Measurements from ENCODE around the gene CNTD1. TPM values are rescaled to one million over a fixed set of nuclear protein-coding genes. Genes with fewer than 3 reads are reported as not detected.
"Not testable (repeated sequence)": the region's sequence is repeated elsewhere in the genome, so short reads cannot be mapped to it uniquely, and the experiment has no call there.

The CNTD1 gene
- total RNA-seq, 4 donors from 2014 or later = 0.09 to 2.9 TPM; not detected in 2

DNA sequence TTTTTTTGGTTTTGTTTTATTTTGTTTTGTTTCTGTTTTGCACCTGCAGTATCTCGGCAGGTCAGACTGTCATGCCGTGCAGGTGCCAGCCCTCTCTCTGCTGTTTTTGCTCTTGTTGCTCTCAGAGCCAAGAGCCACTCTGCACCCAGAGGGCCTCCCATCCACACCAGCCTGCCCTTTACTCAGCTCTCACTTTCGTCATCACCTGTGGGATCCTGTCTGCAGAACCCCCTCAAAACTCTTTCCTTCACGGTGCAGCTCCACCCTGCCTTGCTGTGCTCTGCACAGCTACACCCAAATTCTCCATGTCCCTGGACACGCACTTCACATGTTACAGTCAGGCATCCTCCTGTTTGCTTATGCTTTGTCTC lies 54.9 kb downstream of the CNTD1 start:
- no peak for ATAC-seq (ENCODE audit: low FRiP score)
- TF ChIP-seq, protein P1, sequence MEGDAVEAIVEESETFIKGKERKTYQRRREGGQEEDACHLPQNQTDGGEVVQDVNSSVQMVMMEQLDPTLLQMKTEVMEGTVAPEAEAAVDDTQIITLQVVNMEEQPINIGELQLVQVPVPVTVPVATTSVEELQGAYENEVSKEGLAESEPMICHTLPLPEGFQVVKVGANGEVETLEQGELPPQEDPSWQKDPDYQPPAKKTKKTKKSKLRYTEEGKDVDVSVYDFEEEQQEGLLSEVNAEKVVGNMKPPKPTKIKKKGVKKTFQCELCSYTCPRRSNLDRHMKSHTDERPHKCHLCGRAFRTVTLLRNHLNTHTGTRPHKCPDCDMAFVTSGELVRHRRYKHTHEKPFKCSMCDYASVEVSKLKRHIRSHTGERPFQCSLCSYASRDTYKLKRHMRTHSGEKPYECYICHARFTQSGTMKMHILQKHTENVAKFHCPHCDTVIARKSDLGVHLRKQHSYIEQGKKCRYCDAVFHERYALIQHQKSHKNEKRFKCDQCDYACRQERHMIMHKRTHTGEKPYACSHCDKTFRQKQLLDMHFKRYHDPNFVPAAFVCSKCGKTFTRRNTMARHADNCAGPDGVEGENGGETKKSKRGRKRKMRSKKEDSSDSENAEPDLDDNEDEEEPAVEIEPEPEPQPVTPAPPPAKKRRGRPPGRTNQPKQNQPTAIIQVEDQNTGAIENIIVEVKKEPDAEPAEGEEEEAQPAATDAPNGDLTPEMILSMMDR (IDR thresholded peaks at IDR 0.05) = no peak
- DNase-seq (ENCODE audit: low spot score) = no peak

DNA sequence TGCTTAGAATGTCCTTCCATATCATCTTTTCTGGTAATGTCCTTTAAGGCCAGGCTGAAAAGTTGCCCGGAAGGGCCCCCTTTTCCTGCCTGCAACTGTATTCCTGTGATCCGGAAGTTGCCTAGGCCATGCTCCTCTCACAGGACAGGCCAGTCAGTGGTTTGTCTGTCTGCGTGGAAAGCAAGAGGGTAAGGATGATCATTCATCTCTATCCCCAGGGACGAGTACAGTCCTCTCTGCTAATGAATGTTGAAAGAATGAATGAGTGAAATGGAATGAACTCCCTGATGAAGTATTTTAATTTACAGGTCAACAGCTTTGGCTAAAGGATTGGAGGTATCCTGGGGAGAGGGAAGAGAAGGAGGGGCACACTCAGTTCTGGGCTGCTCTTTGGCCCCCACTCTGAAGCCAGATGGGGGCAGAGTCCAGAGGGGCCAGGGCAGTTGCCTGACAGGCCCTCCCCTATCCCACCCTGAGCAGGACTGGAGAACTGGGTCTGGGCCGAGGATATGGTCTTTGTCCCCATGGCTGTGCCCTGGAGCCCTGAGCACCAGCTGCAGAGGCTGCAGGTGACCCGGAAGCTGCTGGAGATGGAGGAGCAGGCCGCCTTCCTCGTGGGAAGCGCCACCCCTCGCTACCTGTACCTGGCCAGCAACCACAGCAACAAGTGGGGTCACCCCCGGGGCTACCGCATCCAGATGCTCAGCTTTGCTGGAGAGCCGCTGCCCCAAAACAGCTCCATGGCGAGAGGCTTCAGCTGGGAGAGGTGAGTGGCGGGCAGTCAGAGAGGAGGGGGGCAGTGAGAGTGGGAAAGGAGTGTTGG lies 55.5 kb downstream of the CNTD1 start:
- DNase-seq (ENCODE audit: low spot score) = no peak
- TF ChIP-seq, protein P1 (IDR thresholded peaks at IDR 0.05) = no peak
- no peak for ATAC-seq (ENCODE audit: low FRiP score)

DNA sequence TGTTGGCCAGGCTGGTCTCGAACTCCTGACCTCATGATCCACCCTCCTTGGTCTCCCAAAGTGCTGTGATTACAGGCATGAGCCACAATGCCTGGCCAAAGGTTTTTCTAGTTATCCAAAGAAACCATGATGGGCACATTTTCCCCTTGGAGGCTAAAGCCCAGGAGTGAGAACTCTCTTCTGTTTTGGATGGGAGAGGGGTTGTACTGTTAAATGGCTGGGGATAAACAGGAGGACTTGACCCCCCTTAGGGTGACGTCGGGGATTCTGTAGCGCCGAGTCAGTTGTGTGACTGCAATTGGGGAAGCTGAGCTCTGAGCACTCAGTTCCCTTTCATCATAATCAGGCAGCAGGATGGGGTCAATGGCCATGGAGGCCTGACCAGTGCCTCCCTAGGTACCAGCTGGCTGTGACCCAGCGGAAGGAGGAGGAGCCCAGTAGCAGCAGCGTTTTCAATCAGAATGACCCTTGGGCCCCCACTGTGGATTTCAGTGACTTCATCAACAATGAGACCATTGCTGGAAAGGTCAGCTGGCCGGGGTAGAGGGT lies 56.5 kb downstream of the CNTD1 start:
- DNase-seq (ENCODE audit: low spot score) = no peak
- TF ChIP-seq, protein P1 (IDR thresholded peaks at IDR 0.05) = no peak
- ATAC-seq (ENCODE audit: low FRiP score) = no peak

DNA sequence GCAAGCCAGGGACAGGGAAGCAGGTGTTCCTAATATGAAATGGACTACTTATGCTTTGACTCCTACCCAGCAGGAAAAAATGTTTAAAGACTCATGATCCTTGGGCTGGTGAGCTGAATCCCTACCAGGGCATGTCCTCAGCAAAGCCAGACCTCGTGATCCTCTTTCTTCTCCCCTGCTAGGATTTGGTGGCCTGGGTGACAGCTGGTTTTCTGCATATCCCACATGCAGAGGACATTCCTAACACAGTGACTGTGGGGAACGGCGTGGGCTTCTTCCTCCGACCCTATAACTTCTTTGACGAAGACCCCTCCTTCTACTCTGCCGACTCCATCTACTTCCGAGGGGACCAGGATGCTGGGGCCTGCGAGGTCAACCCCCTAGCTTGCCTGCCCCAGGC lies 57.4 kb downstream of the CNTD1 start:
- not testable (repeated sequence) for DNase-seq (ENCODE audit: low spot score); ATAC-seq (ENCODE audit: low FRiP score)

DNA sequence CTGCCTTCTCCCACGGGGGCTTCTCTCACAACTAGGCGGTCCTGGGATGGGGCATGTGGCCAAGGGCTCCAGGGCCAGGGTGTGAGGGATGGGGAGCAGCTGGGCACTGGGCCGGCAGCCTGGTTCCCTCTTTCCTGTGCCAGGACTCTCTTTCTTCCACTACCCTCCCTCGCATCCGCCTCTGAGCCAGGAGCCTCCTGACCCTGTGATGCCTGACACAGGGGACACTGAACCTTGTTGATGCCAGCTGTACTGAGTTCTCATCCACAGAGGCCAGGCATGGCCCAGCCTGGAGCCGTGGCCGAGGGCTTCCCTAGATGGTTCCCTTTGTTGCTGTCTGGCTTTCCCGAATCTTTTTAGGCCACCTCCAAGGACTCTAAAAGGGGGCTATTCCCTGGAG lies 57.9 kb downstream of the CNTD1 start:
- not testable (repeated sequence) for ATAC-seq (ENCODE audit: low FRiP score); DNase-seq (ENCODE audit: low spot score)

DNA sequence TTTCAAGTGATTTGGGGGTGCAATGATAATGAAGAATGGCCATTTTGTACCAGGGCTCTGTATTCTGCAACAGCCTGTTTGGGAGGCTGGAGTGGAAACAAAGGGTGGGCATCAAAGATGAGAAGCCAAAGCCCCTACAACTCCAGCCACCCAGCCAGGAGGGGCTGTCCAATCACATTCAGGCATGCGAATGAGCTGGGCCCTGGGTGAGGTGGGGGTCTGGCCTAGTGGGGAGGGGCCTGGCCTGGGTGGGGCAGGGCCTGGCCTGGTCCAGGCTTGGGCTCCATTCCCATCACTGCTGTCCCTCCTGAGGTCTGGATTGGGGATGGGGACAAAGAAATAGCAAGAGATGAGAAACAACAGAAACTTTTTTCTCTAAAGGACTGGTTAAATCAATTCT lies 58.7 kb downstream of the CNTD1 start:
- ATAC-seq (ENCODE audit: low FRiP score) (no peak), DNase-seq (ENCODE audit: low spot score) (no peak)
- TF ChIP-seq, protein P1 (IDR thresholded peaks at IDR 0.05) = no peak

Small RNA genes lying within 50 kb of the gene (small RNA-seq; reads per million reads assigned to genes)
- gene HMGN2P15 (not detected), gene MIR6781 (not detected)

Other genes with a start within 250 kb of the CNTD1 start
- 1 to 10 TPM; 1.6 to 8.7 (median 3.4) TPM for gene HSD17B1, start 245.9 kb upstream of the CNTD1 start, total RNA-seq
- gene COASY, start 236.7 kb upstream of the CNTD1 start, total RNA-seq = 10 to 100 TPM; 21.8 to 33.5 (median 26.2) TPM
- gene MLX, start 231.8 kb upstream of the CNTD1 start, total RNA-seq = 10 to 100 TPM; 41.8 to 53.0 (median 50.3) TPM
- 1 to 10 TPM; 1.7 to 4.7 (median 3.3) TPM for gene PSMC3IP, start 221.1 kb upstream of the CNTD1 start, total RNA-seq
- gene RETREG3, start 189.5 kb upstream of the CNTD1 start, total RNA-seq = 10 to 100 TPM; 37.0 to 70.3 (median 55.5) TPM
- gene TUBG1, start 189.2 kb upstream of the CNTD1 start, total RNA-seq = 10 to 100 TPM; 19.8 to 45.8 (median 27.1) TPM
- gene TUBG2, start 139.6 kb upstream of the CNTD1 start, total RNA-seq = 10 to 100 TPM; 16.5 to 27.9 (median 20.0) TPM
- 10 to 100 TPM in 3 of 4 donors, 1 to 10 TPM in 1; 3.8 to 29.6 (median 12.1) TPM for gene PLEKHH3, start 121.9 kb upstream of the CNTD1 start, total RNA-seq
- 1 to 10 TPM in 3 of 4 donors, not detected in 1; 1.3 to 3.0 (median 1.9) TPM for gene CCR10, start 117.0 kb upstream of the CNTD1 start, total RNA-seq
- 1 to 10 TPM; 1.8 to 9.0 (median 4.2) TPM for gene CNTNAP1, start 116.3 kb upstream of the CNTD1 start, total RNA-seq
- 10 to 100 TPM; 42.0 to 91.1 (median 50.9) TPM for gene EZH1, start 53.8 kb upstream of the CNTD1 start, total RNA-seq
- 10 to 100 TPM; 51.3 to 90.6 (median 68.1) TPM for gene RAMP2, start 37.6 kb upstream of the CNTD1 start, total RNA-seq
- gene VPS25, start 25.4 kb upstream of the CNTD1 start, total RNA-seq = 10 to 100 TPM; 44.3 to 53.4 (median 48.4) TPM
- 1 to 10 TPM in 2 of 4 donors, under 1 TPM in 2; 0.50 to 3.9 (median 1.4) TPM for gene WNK4, start 18.3 kb upstream of the CNTD1 start, total RNA-seq
- gene COA3, start 157 bp upstream of the CNTD1 start, total RNA-seq = 10 to 100 TPM; 39.9 to 82.7 (median 71.2) TPM
- gene BECN1, start 25.4 kb downstream of the CNTD1 start, total RNA-seq = 100 to 1,000 TPM in 1 of 4 donors, 10 to 100 TPM in 3; 75.0 to 118 (median 88.7) TPM
- gene PSME3, start 34.5 kb downstream of the CNTD1 start, total RNA-seq = 100 to 1,000 TPM in 1 of 4 donors, 10 to 100 TPM in 3; 72.1 to 122 (median 77.8) TPM
- gene AOC2, start 45.7 kb downstream of the CNTD1 start, total RNA-seq = 10 to 100 TPM in 1 of 4 donors, 1 to 10 TPM in 3; 3.2 to 12.5 (median 5.4) TPM
- 100 to 1,000 TPM; 106 to 221 (median 175) TPM for gene AOC3, start 52.3 kb downstream of the CNTD1 start, total RNA-seq
- not detected for gene G6PC1, start 101.9 kb downstream of the CNTD1 start, total RNA-seq
- 10 to 100 TPM; 17.8 to 36.0 (median 20.2) TPM for gene AARSD1, start 165.6 kb downstream of the CNTD1 start, total RNA-seq
- 1 to 10 TPM in 1 of 4 donors, not detected in 3; 1.2 TPM for gene PTGES3L, start 181.2 kb downstream of the CNTD1 start, total RNA-seq
- 10 to 100 TPM in 2 of 4 donors, 1 to 10 TPM in 2; 8.5 to 12.4 (median 10.6) TPM for gene RUNDC1, start 181.7 kb downstream of the CNTD1 start, total RNA-seq
- gene RPL27, start 199.6 kb downstream of the CNTD1 start, total RNA-seq = 1,000 to 10,000 TPM in 3 of 4 donors, 100 to 1,000 TPM in 1; 852 to 1,453 (median 1,237) TPM
- 100 to 1,000 TPM in 1 of 4 donors, 10 to 100 TPM in 3; 29.1 to 108 (median 34.4) TPM for gene IFI35, start 207.9 kb downstream of the CNTD1 start, total RNA-seq
- 100 to 1,000 TPM; 147 to 304 (median 233) TPM for gene VAT1, start 223.5 kb downstream of the CNTD1 start, total RNA-seq
- 1 to 10 TPM in 1 of 4 donors, under 1 TPM in 3; 0.25 to 1.1 (median 0.64) TPM for gene RND2, start 226.4 kb downstream of the CNTD1 start, total RNA-seq